Measurements from ENCODE around the gene CLCN3.

DNA sequence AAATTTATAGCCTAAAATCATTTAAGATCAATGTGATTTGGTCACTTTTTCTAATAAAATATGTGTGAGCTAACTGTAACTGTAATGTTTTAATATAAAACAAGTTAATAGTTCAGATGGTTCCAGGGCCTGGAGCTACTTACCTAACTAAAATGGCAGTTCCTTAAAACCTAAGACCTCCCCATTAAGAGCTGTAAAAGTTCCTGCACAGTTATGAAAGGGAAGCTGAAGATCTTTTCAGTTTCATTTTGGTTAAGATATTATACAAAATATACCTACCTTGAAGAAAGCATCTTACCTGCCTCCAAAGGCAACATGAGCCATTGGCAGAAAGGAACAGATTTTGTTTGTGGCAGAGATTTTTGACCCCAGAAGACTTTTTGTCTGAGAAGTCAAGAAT lies 107.2 kb downstream of the CLCN3 start:
- TF ChIP-seq, protein P1, sequence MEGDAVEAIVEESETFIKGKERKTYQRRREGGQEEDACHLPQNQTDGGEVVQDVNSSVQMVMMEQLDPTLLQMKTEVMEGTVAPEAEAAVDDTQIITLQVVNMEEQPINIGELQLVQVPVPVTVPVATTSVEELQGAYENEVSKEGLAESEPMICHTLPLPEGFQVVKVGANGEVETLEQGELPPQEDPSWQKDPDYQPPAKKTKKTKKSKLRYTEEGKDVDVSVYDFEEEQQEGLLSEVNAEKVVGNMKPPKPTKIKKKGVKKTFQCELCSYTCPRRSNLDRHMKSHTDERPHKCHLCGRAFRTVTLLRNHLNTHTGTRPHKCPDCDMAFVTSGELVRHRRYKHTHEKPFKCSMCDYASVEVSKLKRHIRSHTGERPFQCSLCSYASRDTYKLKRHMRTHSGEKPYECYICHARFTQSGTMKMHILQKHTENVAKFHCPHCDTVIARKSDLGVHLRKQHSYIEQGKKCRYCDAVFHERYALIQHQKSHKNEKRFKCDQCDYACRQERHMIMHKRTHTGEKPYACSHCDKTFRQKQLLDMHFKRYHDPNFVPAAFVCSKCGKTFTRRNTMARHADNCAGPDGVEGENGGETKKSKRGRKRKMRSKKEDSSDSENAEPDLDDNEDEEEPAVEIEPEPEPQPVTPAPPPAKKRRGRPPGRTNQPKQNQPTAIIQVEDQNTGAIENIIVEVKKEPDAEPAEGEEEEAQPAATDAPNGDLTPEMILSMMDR (IDR thresholded peaks at IDR 0.05): no peak
- TF ChIP-seq POLR2A (IDR thresholded peaks at IDR 0.05): no peak
- TF ChIP-seq POLR2AphosphoS5 (IDR thresholded peaks at IDR 0.05): no peak
